ENCODE measurements around the gene MAGI1. TPM values are rescaled to one million over a fixed set of nuclear protein-coding genes. Genes with fewer than 3 reads are reported as not detected.

MAGI1 gene
- total RNA-seq, 1 donor from 2014 or later, result 37.5 TPM

DNA sequence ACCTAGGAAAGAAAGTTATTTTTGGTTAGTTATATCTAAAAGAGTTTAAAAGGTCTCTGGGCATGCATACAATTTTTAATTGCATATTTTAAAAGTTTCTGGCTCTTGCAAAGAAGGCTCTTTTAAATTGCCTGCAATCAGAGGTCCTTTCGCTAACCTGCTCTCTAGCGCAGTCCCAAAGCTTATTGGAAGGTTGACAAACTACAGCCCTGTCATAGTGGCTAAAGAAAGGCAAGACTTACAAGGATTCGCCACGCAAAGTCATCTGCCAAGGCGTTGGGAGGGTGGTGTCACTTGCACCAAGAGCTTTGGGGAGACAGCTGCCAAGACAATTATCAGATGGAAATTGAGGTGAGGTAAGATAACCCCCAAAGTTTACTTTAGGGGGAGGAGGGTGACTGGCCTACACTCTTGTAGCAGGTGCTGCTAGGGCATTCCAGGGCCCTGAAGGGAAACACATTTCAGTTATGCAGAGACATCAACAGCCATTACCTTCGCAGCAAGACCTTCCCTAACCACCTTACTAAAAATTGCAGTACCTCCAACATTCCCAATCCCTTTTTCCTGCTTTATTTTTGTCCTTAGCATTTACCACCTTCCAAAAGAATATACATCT, 606.2 kb downstream of the MAGI1 start:
- ATAC-seq (peak; percentile 68), DNase-seq (no peak)
- intact Hi-C loops (cut with micrococcal nuclease), result loop anchor here (10.0 kb wide), 1 partner anchor 302 kb away; no protein-coding TSS in a partner anchor

DNA sequence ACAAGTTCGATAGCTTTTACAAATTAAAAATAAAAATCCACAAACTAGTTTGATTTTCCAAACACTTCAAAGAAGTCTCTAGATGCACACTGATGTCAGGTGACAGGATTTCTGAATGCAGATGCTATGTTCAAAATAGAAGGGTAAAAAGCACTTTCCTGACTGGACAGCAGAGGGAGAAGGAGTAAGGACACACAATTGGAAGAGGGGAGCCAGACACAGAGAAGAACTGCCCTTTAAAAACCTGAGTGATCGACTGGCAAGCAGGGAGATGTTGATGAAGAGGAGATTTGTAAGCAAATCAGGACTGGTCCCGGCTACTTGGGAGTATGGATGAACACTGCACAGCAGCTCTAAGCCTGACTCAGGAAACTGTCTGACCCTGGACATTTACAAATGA, 612.8 kb downstream of the MAGI1 start:
- intact Hi-C loops (cut with micrococcal nuclease), result no loop called here
- DNase-seq, result no peak
- ATAC-seq, result peak; percentile 50

DNA sequence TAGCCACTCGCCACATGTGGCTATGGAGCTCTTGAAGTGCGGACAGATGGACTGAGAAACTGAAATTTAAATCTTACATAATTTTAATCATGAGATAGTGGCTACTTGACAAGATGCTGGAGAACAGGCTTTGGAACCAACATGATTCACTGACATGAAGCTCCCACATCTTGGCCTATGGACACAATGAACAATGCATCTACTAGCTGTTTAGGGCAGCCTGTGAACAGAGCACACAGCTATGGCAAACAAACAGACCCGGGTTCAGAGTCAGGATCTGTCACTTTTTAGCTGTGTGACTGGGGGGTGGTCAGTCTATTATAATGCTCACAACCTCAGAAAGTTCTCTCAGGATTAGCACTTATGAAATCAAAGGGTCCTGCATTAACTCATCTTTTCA, 616.6 kb downstream of the MAGI1 start:
- ATAC-seq, result peak; percentile 9
- intact Hi-C loops (cut with micrococcal nuclease), result no loop called here

DNA sequence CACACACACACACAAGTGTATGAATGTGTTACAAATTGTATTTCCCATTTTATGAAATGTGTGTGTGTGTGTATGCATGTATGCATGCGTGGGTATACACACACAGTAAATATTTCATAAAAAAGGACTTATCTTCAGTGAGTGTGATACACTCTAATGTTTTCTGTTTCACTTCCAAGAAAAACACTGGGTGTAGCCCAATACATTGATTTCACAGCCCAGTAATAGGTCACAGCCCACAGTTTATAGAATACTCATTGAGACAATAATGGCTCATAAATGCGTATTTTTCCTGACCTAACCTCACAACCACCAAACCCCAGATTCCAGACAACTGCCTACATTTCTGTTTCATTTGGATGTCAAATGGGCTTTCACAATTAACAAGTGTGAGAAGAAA, 619.5 kb downstream of the MAGI1 start:
- no peak for DNase-seq

More for the DNA sequence above, 616.6 kb downstream of the MAGI1 start:
- DNase-seq, result no peak

DNA sequence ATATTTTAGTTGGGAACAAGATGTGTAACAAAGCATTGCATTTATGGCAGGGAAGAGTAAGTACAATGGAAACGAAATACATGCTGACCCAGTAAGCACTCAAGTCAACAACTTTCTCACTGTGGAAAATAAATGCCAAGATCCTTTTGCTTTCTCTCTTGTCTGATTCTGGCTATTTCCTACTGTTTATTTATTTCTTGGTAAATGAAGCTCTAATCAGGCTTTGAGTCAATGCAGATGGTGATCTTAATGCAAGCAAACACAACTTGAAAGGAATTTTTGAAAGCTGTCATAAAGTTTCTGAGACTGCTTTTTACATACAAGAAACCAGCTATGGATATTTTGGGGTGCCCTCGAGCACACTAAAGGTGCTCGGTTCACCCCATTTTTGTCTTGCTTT, 624.8 kb downstream of the MAGI1 start:
- ATAC-seq (no peak), DNase-seq (no peak)
- intact Hi-C loops (cut with micrococcal nuclease), result no loop called here

More for the DNA sequence above, 619.5 kb downstream of the MAGI1 start:
- ATAC-seq, result no peak
- intact Hi-C loops (cut with micrococcal nuclease), result no loop called here

DNA sequence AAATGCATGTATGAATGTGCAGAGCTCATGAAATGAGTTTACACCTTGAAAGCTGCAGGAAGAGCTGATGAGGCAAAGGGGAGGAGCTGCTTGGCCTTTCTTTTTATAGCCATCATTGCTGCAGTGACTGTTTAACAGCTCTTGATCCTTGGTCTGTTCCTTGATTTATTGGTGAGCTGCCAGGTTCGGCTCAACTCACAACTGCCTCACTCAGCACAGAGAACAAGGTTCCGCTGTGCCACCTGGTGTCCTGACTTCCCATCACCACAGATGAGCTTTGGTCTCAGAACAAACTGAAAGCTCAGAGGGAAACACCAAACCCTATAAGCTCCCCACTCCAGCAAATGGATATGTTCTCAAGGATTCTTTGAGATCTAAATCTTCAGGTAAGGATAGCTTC, 626.1 kb downstream of the MAGI1 start:
- peak; percentile 60 for DNase-seq
- intact Hi-C loops (cut with micrococcal nuclease), result no loop called here
- ATAC-seq, result peak; percentile 94

DNA sequence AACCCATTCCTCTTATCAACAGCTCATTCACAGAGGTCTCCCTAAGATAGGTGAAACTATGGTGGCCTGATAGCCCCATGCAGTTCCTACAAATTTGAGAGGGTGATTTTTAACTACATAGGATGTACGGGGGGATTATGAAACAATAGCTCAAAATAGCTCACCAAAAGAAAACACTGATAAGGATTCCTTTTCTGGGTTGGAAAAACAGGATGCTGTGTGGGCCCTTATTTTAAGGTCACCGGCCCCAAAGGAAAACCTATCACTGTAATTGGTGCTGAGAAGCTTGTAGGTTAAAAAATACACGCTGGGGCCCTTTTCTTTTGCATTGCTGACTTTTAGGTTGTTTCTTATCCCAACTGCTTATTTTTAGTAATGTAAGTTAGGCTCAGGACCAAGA, 627.4 kb downstream of the MAGI1 start:
- peak; percentile 13 for ATAC-seq
- intact Hi-C loops (cut with micrococcal nuclease), result no loop called here
- no peak for DNase-seq

DNA sequence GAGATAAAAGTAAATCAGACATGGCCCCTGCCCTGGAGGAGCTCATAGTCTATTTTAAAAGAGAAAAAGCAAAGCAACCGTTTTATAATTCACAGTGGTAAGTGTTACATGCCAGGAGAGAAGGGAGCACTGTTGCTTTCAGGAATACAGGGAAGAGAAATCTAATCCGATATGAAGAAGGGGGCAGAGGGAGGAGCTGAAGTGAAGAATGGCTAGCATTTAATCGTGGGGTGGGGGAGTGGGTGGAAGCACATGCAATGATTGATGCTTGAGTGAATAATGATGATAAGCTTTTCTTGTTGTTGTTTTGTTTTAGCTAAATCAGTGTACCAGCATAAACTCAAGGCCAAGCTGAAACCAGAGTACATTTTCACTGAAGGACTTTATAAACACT, 629.5 kb downstream of the MAGI1 start:
- DNase-seq (no peak), ATAC-seq (no peak)
- intact Hi-C loops (cut with micrococcal nuclease), result no loop called here

DNA sequence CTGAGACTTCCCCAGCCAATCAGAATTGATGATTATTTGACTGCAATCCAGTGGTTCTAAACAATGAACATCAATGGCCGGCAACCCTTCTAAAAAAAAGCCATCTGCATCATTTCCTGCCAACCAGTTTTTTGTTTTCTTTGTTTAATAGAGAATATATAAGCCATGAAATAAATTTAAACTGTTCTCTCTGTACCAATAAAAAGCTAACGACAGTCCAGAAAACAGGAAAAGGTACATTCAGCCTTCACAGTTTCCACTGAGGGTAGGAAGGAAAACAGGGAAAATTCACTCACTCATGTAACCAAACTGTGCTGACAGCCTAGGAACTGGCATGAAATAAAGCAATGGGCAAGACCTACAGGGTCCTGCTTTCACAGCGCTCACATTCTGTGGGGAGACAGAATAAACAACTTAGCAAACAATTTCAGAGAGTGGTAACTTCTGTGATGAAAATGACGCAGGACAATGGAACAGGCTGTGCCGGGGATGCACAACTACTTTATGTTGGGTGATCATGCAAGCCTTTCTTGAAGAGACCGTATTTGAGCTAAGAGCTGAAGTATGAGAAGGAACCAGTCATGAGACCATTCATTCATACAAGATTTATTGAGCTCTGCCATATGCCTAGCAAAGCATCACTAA, 630.1 kb downstream of the MAGI1 start:
- DNase-seq, result no peak
- intact Hi-C loops (cut with micrococcal nuclease), result no loop called here
- no peak for ATAC-seq

DNA sequence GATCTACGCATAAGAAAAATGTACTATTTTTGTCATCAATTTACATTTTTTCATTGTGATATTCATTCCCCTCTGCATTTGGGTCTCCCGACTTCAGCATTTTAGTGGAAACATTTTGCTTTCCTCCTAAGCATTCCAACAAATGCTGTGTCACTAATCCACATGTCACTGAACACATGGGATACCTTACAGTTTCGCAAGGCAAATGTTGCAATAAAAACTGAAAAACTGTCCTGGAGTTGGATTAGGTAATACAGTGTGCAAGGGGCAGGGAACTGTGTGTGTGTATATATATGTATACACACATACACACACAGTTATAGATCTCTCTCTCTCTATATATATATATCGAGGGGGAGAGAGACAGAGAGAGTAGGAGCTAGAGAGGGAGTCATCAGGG, 632.2 kb downstream of the MAGI1 start:
- no peak for ATAC-seq
- intact Hi-C loops (cut with micrococcal nuclease), result no loop called here

DNA sequence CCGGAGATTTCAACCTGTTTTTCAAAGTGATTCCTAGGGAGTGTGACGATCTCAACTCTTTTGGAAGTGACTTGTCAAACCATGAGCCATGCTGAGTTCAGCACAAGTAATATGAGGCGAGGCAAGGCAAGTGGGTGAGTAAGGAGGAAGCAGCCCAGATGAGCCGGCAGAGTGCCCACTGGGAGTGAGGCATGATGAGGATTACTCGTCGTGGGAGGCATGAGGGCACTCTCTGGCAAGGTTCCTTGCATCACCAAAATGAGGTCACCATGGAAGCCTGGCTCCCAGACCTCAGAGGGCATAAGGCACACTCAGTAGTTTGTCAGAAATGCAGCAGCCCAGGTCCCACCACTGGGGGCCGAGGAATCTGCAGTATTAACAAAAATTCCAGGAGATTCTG, 636.1 kb downstream of the MAGI1 start:
- ATAC-seq (peak; percentile 34), DNase-seq (peak; percentile 22)
- intact Hi-C loops (cut with micrococcal nuclease), result no loop called here

More for the DNA sequence above, 632.2 kb downstream of the MAGI1 start:
- no peak for DNase-seq

DNA sequence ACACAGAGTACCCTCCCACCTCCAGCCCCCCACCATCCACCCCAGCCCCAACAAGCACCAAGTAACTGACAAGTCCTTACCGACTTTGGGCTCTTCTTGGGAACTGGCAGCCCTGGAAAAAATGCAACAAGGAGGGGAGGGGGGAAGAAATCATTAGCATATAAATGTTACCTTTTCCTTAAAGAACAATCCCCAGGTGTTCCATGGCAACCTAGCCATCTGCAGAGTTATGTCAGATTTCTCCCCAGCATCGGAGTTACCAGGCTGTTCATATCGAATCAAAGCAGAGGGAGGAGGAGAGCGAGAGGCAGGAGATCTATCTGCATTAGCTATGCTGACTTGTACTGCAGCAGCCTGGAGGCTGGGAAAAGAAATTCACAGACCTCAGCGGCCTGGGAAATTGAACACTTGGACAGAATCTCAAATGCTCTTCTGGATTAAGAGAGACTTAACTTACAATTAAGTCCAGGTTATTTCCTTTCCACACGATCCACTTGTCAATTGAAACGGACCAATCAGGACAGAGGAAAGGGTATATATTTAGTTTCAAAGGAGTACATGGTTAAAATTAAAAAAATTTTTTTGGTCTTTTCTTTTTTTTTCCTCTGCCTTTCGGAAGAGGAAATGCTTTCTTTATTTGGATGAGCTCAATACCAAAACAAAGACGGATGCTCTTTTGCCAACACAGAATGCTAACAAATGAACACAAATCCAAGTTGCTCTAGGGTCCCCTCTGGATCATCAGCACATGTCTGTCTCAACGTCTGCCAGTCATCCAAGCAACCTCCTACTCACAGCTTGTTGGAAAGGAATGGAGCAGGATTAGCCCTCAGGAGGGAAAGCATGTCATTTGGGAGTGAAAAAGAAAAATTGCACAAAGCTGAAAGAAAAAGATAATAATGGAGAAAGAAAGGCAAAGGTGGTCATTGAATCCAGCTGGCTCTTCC, 637.1 kb downstream of the MAGI1 start:
- ATAC-seq, result no peak
- intact Hi-C loops (cut with micrococcal nuclease), result no loop called here
- no peak for DNase-seq

DNA sequence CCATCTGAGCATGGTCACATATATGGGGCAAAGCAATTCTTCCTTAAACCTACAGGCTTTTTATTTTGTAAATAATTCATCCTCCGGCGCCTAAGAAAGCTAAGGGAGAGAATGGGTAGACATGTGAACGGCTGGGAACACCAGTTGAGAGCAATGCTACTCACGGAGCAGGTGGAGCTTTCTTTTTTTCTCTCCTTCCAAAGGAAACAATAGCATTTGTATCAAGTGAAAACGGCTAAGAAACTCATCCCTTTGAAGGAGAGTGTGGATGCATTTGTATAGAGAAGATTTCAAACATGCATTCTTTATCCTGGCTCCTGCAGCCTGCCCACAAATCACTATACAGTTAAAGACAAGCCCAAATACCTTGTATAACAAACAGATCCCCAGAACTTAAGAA, 637.8 kb downstream of the MAGI1 start:
- DNase-seq, result no peak
- intact Hi-C loops (cut with micrococcal nuclease), result no loop called here
- no peak for ATAC-seq

DNA sequence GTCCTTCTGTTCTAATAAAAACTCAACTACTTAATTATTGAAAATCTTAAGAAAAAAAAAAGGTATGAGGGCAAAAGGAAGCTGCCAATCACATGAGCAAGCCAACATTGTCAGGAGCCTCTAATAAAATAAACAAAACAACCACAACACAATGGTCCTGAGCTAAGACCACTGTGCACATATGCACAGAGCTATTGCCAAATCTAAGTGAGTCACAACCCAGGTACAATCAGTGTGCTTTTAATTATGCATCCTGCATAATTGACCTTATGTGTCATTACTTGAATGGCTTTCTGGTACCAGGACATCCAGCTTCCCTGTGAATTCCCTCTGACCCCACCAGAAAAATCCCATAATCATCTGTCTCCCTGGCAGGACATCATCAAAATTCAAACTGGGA, 639.8 kb downstream of the MAGI1 start:
- ATAC-seq (no peak), DNase-seq (no peak)
- intact Hi-C loops (cut with micrococcal nuclease), result no loop called here

DNA sequence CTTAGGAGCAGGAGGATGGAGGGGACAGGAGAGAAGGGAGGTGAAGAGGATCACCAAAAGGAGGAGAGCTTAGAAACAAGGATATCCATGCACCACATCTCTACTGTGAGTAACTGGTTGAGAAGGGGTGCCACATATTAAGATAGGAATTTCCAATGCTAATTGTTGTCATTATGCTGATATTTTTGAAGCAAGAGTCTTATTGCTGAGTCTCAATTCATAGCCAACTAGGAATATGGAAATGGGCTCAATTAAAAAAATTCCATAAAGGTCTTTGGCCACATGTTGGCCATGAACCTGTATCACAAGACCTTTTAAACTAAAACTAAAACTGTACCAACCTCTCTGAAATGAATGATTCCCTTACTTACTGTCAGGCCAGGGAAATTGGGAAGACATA, 642.6 kb downstream of the MAGI1 start:
- intact Hi-C loops (cut with micrococcal nuclease), result no loop called here
- no peak for DNase-seq
- ATAC-seq, result no peak

DNA sequence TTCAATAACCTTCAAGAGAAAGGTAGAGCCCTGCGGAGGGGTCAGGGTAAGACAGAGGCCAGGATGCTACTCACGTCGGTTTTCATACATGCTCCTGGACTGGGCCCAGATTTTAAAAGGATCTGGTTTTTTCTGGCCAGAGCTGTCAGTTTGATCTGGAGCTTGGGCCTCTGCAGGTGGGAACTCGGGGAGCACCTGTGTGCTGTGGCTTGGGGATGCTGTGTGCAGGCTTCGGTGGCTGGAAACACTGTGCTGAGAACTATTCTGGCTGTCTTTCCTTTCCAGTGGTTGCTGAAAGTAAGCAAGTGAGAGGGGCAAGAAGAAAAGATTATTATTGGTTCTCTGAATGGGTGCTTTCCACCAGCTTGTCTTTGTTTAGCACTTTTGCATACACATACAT, 647.6 kb downstream of the MAGI1 start:
- ATAC-seq, result no peak
- DNase-seq, result no peak
- intact Hi-C loops (cut with micrococcal nuclease), result no loop called here

DNA sequence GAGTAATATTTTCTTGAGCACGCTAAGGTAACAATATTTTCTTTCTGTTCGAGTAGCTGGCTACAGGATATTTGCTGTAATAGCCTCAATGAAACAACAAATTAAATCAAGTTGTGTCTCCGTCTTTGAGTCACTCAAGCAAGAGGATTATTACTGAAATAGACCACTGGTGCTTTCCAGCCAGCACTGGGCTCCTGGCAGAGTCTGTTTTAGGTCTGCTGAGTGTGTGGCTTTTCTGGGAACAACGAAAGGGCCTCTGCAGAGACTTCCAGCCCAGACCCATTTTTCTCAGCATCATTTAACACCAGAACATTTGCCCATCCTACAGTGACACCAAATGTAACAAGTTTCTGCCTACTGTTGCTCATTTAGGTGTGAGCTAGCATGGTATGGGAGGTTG, 652.9 kb downstream of the MAGI1 start:
- DNase-seq (no peak), ATAC-seq (peak; percentile 62)
- intact Hi-C loops (cut with micrococcal nuclease), result no loop called here

DNA sequence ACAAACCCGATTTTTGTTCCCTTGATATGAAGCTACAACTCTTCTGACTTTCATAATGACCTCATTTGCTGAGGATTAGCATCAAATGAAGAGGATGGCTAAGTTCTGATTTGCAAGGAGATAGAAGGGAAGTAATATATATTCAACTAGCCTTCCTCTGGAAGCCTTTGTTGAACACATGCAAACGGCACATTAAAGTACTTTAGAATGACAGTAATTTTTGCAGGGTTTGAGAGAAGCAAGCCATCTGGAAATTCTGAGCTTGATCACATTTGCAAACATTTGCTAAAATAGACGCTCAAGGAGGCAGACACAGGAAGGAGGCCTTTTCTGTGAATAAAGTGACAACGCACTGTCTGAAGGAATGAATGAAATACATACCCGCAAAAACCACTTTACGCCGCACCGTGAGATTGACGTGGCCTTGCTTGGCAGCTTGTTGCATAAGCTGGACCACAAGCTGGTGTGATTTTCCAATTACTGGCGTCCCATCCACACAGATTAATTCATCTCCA, 657.2 kb downstream of the MAGI1 start:
- ATAC-seq, result no peak
- intact Hi-C loops (cut with micrococcal nuclease), result no loop called here

DNA sequence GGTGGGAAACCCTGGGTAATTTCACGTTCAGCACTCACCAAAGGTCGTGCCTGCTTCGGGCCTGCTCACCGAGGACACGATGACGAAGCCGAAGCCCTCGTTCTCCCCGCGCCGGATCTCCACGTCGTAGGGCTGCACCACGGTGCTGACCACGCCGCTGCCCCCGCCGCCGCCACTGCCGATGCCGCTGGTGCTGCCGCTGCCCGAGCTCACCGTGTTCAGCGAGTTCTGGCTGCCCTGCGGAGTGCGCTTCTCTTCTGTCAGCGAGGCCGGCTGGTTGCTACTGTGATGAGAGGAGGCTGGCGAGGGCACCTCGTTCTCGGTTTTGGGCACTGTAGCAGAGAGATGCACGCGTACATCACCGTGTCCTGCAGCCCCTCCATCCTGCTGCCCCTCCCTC, 659.5 kb downstream of the MAGI1 start:
- no peak for ATAC-seq
- intact Hi-C loops (cut with micrococcal nuclease), result no loop called here
- no peak for DNase-seq

More for the DNA sequence above, 657.2 kb downstream of the MAGI1 start:
- no peak for DNase-seq

DNA sequence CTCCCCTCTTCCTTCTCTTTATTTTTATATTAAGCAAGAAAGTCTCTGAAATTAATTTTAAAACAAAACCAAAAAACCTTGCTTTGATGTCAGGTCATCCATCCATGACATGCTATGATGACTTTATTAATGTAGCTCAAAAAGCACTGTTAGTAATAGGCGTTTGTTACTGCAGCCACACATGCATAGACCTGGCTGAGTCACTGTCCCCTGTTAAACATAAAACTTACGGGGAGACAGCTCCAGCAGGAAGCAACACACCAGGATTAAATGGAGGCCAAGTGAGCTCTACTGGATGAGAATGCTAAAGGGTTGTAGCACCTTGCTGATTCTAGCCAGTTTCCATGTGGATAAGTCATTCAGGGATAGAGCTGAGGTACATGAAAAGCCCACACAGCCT, 661.1 kb downstream of the MAGI1 start:
- ATAC-seq (no peak), DNase-seq (no peak)
- intact Hi-C loops (cut with micrococcal nuclease), result no loop called here

Measured in left ventricle myocardium superior (tissue), 1 donor.